ENCODE results near the gene ARFIP1.
"Not testable (repeated sequence)": the region's sequence is repeated elsewhere in the genome, so short reads cannot be mapped to it uniquely, and the experiment has no call there.

ARFIP1 gene

GRCh38 chr4:152886201-152886600 is 106.4 kb downstream of the ARFIP1 start:
- Histone ChIP-seq H3K9me3 (ENCODE audit: control insufficient read depth in 1 of 2, low read length in 2 of 2) (no peaks in the 10 kb centered on the region), H3K27ac (ENCODE audit: low read depth, low read length) (no peak overlapping the region), H3K36me3 (ENCODE audit: control insufficient read depth in 1 of 2, insufficient read depth in 2 of 2, low read length in 2 of 2) (peaks cover 19 to 33% of the 10 kb centered on the region in 2 donors), H3K4me1 (ENCODE audit: control insufficient read depth in 1 of 2, insufficient read depth in 2 of 2, low read length in 2 of 2) (no peaks in the 10 kb centered on the region), H3K27me3 (ENCODE audit: control insufficient read depth in 1 of 2, insufficient read depth in 2 of 2, low read length in 2 of 2) (no peaks in the 10 kb centered on the region), H3K9ac (ENCODE audit: low read depth in 1 of 2, low read length in 2 of 2) (no peak overlapping the region), H3K4me3 (ENCODE audit: low read depth in 1 of 2, low read length in 2 of 2) (no peak overlapping the region)

DNA sequence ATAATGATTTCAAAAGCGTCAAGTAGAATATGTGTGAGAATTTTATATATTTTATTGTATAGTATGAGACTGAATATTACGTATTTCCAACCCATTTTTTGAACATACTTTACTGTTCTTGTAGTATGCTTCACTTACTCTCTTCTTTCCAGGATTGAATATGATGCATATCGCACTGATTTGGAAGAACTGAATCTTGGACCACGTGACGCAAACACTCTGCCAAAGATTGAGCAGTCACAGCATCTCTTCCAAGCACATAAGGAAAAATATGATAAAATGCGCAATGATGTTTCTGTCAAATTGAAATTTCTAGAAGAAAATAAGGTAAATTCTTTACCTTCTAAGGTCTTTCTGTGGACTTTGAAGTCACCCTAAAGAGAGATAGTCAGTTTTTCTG is 108.2 kb downstream of the ARFIP1 start:
- Histone ChIP-seq H3K4me3 (ENCODE audit: low read depth in 1 of 2, low read length in 2 of 2) (no peak overlapping the region), H3K4me1 (ENCODE audit: control insufficient read depth in 1 of 2, insufficient read depth in 2 of 2, low read length in 2 of 2) (peaks cover 0 to 5% of the 10 kb centered on the region in 2 donors), H3K27ac (ENCODE audit: low read depth, low read length) (no peak overlapping the region), H3K9me3 (ENCODE audit: control insufficient read depth in 1 of 2, low read length in 2 of 2) (no peaks in the 10 kb centered on the region), H3K36me3 (ENCODE audit: control insufficient read depth in 1 of 2, insufficient read depth in 2 of 2, low read length in 2 of 2) (peaks cover 15 to 35% of the 10 kb centered on the region in 2 donors), H3K27me3 (ENCODE audit: control insufficient read depth in 1 of 2, insufficient read depth in 2 of 2, low read length in 2 of 2) (no peaks in the 10 kb centered on the region), H3K9ac (ENCODE audit: low read depth in 1 of 2, low read length in 2 of 2) (no peak overlapping the region)

GRCh38 chr4:152892974-152893373 is 113.2 kb downstream of the ARFIP1 start:
- H3K9me3 ChIP-seq (ENCODE audit: control insufficient read depth in 1 of 2, low read length in 2 of 2), result no peaks in the 10 kb centered on the region
- no peak overlapping the region for H3K4me3 ChIP-seq (ENCODE audit: low read depth in 1 of 2, low read length in 2 of 2)
- H3K4me1 ChIP-seq (ENCODE audit: control insufficient read depth in 1 of 2, insufficient read depth in 2 of 2, low read length in 2 of 2), result peaks cover 0 to 8% of the 10 kb centered on the region in 2 donors
- peaks cover 12 to 24% of the 10 kb centered on the region in 2 donors for H3K36me3 ChIP-seq (ENCODE audit: control insufficient read depth in 1 of 2, insufficient read depth in 2 of 2, low read length in 2 of 2)
- no peak overlapping the region for H3K9ac ChIP-seq (ENCODE audit: low read depth in 1 of 2, low read length in 2 of 2)
- no peaks in the 10 kb centered on the region for H3K27me3 ChIP-seq (ENCODE audit: control insufficient read depth in 1 of 2, insufficient read depth in 2 of 2, low read length in 2 of 2)
- H3K27ac ChIP-seq (ENCODE audit: low read depth, low read length), result no peak overlapping the region

GRCh38 chr4:152894673-152895072 is 114.9 kb downstream of the ARFIP1 start:
- H3K27me3 ChIP-seq (ENCODE audit: control insufficient read depth in 1 of 2, insufficient read depth in 2 of 2, low read length in 2 of 2), result no peaks in the 10 kb centered on the region

DNA sequence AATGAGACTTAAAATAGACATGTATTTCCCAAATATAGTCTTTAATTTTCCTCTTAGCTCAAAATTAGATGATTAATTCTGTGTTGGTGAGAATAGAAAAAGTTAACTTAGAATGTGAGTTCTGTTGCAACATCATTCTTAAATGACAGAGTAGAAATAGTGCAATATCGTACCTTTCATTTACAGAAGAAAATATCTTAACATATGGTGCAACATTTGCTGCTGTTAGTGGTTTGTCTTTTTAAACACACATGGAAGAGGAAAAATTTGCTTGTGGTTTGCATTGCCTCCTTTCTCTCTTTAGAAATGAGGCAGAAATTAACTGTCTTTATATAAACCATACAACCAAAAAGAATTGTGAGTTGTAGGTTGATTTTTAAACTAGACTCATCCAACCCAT is 117.1 kb downstream of the ARFIP1 start:
- Histone ChIP-seq H3K4me1 (ENCODE audit: control insufficient read depth in 1 of 2, insufficient read depth in 2 of 2, low read length in 2 of 2) (peaks cover 0 to 8% of the 10 kb centered on the region in 2 donors), H3K9ac (ENCODE audit: low read depth in 1 of 2, low read length in 2 of 2) (no peak overlapping the region), H3K27me3 (ENCODE audit: control insufficient read depth in 1 of 2, insufficient read depth in 2 of 2, low read length in 2 of 2) (no peaks in the 10 kb centered on the region), H3K9me3 (ENCODE audit: control insufficient read depth in 1 of 2, low read length in 2 of 2) (no peaks in the 10 kb centered on the region), H3K4me3 (ENCODE audit: low read depth in 1 of 2, low read length in 2 of 2) (no peak overlapping the region), H3K27ac (ENCODE audit: low read depth, low read length) (no peak overlapping the region), H3K36me3 (ENCODE audit: control insufficient read depth in 1 of 2, insufficient read depth in 2 of 2, low read length in 2 of 2) (peaks cover 0 to 15% of the 10 kb centered on the region in 2 donors)

More at GRCh38 chr4:152894673-152895072, 114.9 kb downstream of the ARFIP1 start:
- Histone ChIP-seq H3K36me3 (ENCODE audit: control insufficient read depth in 1 of 2, insufficient read depth in 2 of 2, low read length in 2 of 2) (peaks cover 6 to 18% of the 10 kb centered on the region in 2 donors), H3K4me3 (ENCODE audit: low read depth in 1 of 2, low read length in 2 of 2) (no peak overlapping the region), H3K9ac (ENCODE audit: low read depth in 1 of 2, low read length in 2 of 2) (no peak overlapping the region), H3K27ac (ENCODE audit: low read depth, low read length) (no peak overlapping the region), H3K4me1 (ENCODE audit: control insufficient read depth in 1 of 2, insufficient read depth in 2 of 2, low read length in 2 of 2) (peaks cover 0 to 8% of the 10 kb centered on the region in 2 donors), H3K9me3 (ENCODE audit: control insufficient read depth in 1 of 2, low read length in 2 of 2) (no peaks in the 10 kb centered on the region)

DNA sequence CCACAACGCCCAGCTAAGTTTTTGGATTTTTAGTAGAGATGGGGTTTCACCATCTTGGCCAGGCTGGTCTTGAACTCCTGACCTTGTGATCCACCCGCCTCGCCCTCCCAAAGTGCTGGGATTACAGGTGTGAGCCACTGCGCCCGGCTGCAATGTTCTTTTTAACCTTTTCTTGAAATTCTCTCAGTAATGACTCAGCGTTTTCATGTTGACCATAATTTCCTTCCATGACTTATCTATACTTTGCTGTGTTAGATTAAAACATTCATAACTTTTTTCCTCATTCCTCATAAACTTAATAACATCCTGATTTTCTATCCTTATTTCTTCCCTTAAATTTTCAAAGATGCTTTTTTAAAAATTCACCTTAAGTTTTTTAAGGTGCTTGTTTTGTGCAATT is 118.4 kb downstream of the ARFIP1 start:
- H3K9ac ChIP-seq (ENCODE audit: low read depth in 1 of 2, low read length in 2 of 2); H3K27me3 ChIP-seq (ENCODE audit: control insufficient read depth in 1 of 2, insufficient read depth in 2 of 2, low read length in 2 of 2); H3K27ac ChIP-seq (ENCODE audit: low read depth, low read length); H3K9me3 ChIP-seq (ENCODE audit: control insufficient read depth in 1 of 2, low read length in 2 of 2); H3K36me3 ChIP-seq (ENCODE audit: control insufficient read depth in 1 of 2, insufficient read depth in 2 of 2, low read length in 2 of 2); H3K4me1 ChIP-seq (ENCODE audit: control insufficient read depth in 1 of 2, insufficient read depth in 2 of 2, low read length in 2 of 2); H3K4me3 ChIP-seq (ENCODE audit: low read depth in 1 of 2, low read length in 2 of 2): not testable (repeated sequence)

DNA sequence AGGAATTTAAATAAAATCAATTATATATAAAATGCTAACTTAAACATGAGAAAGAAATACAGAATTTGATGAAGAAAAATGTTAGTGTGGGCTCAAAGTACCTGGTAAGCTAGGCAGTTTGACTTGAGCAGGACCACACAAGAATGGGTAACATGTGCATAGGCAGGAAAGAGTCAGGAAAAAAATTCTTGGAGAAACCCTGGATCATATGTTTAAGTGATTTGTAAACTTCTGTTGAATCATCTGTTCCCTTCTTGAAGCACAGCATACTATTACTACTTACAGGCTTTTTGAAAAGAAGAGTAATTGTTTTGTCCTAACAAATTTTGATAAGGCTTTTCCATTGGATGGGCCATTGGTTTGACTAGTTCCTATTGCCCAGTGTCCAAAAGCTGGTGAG is 118.9 kb downstream of the ARFIP1 start:
- Histone ChIP-seq H3K9ac (ENCODE audit: low read depth in 1 of 2, low read length in 2 of 2) (no peak overlapping the region), H3K27ac (ENCODE audit: low read depth, low read length) (no peak overlapping the region), H3K4me1 (ENCODE audit: control insufficient read depth in 1 of 2, insufficient read depth in 2 of 2, low read length in 2 of 2) (no peaks in the 10 kb centered on the region), H3K4me3 (ENCODE audit: low read depth in 1 of 2, low read length in 2 of 2) (no peak overlapping the region), H3K9me3 (ENCODE audit: control insufficient read depth in 1 of 2, low read length in 2 of 2) (no peaks in the 10 kb centered on the region), H3K27me3 (ENCODE audit: control insufficient read depth in 1 of 2, insufficient read depth in 2 of 2, low read length in 2 of 2) (no peaks in the 10 kb centered on the region), H3K36me3 (ENCODE audit: control insufficient read depth in 1 of 2, insufficient read depth in 2 of 2, low read length in 2 of 2) (peaks cover 0 to 5% of the 10 kb centered on the region in 2 donors)

GRCh38 chr4:152900395-152900794 is 120.6 kb downstream of the ARFIP1 start:
- no peak overlapping the region for H3K27ac ChIP-seq (ENCODE audit: low read depth, low read length)
- no peaks in the 10 kb centered on the region for H3K4me1 ChIP-seq (ENCODE audit: control insufficient read depth in 1 of 2, insufficient read depth in 2 of 2, low read length in 2 of 2)
- H3K4me3 ChIP-seq (ENCODE audit: low read depth in 1 of 2, low read length in 2 of 2), result no peak overlapping the region
- no peak overlapping the region for H3K9ac ChIP-seq (ENCODE audit: low read depth in 1 of 2, low read length in 2 of 2)
- no peaks in the 10 kb centered on the region for H3K27me3 ChIP-seq (ENCODE audit: control insufficient read depth in 1 of 2, insufficient read depth in 2 of 2, low read length in 2 of 2)
- H3K9me3 ChIP-seq (ENCODE audit: control insufficient read depth in 1 of 2, low read length in 2 of 2), result no peaks in the 10 kb centered on the region
- no peaks in the 10 kb centered on the region for H3K36me3 ChIP-seq (ENCODE audit: control insufficient read depth in 1 of 2, insufficient read depth in 2 of 2, low read length in 2 of 2)

DNA sequence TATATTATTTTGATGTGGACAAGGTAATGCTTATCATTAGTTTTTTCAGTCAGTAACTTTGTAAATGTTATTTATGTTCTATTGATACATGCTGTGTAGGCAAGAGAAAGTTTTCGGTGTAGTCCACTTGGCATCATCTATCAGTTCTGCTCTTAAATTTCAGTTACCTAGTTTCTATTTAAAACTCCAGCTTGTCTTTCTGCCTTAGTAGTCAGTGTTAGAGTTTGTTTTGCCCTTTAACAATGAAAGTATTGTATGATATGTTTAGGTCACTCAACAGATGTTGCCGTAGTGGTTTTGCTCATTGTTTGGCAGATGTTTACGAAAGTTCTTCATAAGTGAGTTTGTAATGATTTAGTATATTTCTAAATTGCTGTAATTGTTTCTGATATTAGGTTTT is 121.5 kb downstream of the ARFIP1 start:
- H3K27me3 ChIP-seq (ENCODE audit: control insufficient read depth in 1 of 2, insufficient read depth in 2 of 2, low read length in 2 of 2), result no peaks in the 10 kb centered on the region
- H3K9me3 ChIP-seq (ENCODE audit: control insufficient read depth in 1 of 2, low read length in 2 of 2), result no peaks in the 10 kb centered on the region
- H3K4me3 ChIP-seq (ENCODE audit: low read depth in 1 of 2, low read length in 2 of 2), result no peak overlapping the region
- H3K27ac ChIP-seq (ENCODE audit: low read depth, low read length), result no peak overlapping the region
- H3K36me3 ChIP-seq (ENCODE audit: control insufficient read depth in 1 of 2, insufficient read depth in 2 of 2, low read length in 2 of 2), result peaks cover 0 to under 1% of the 10 kb centered on the region in 2 donors
- H3K4me1 ChIP-seq (ENCODE audit: control insufficient read depth in 1 of 2, insufficient read depth in 2 of 2, low read length in 2 of 2), result no peaks in the 10 kb centered on the region
- no peak overlapping the region for H3K9ac ChIP-seq (ENCODE audit: low read depth in 1 of 2, low read length in 2 of 2)

DNA sequence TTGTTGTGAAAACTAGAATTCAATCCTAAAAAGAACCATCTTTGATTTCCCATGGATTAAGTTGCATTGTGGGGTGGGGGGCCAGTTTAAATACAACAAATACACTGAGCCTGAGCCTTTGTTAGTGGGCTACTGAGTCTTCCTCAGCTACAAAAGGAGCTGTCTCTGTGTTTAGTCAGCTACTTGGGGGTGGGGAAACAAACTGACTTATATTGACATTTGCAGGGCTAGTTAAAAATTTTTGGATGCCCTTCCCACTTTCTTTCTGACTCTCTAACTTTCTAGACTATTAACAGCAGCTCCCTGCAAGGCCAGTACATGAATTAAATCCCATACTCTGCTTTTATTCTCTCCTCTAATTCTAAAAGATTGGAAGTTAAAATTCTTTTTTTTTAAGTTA is 123.9 kb downstream of the ARFIP1 start:
- no peak overlapping the region for H3K27ac ChIP-seq (ENCODE audit: low read depth, low read length)
- H3K27me3 ChIP-seq (ENCODE audit: control insufficient read depth in 1 of 2, insufficient read depth in 2 of 2, low read length in 2 of 2), result no peaks in the 10 kb centered on the region
- H3K4me1 ChIP-seq (ENCODE audit: control insufficient read depth in 1 of 2, insufficient read depth in 2 of 2, low read length in 2 of 2), result no peaks in the 10 kb centered on the region
- peaks cover 0 to 4% of the 10 kb centered on the region in 2 donors for H3K36me3 ChIP-seq (ENCODE audit: control insufficient read depth in 1 of 2, insufficient read depth in 2 of 2, low read length in 2 of 2)
- H3K9me3 ChIP-seq (ENCODE audit: control insufficient read depth in 1 of 2, low read length in 2 of 2), result no peaks in the 10 kb centered on the region
- no peak overlapping the region for H3K4me3 ChIP-seq (ENCODE audit: low read depth in 1 of 2, low read length in 2 of 2)
- H3K9ac ChIP-seq (ENCODE audit: low read depth in 1 of 2, low read length in 2 of 2), result no peak overlapping the region

DNA sequence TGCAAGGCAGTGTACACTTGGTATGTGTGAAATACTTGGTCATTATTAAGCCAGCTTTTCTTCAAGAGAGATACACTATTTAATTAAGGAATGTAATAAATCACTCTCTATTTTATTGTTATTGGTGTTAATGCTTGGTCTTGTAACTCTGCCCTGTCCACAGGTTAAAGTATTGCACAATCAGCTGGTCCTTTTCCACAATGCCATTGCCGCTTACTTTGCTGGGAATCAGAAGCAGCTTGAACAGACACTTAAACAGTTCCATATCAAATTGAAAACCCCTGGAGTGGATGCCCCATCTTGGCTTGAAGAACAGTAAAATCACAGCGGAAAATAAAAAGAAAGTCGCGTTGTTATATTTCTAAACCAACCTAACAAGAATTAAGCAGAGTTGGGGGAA is 130.1 kb downstream of the ARFIP1 start:
- Histone ChIP-seq H3K9me3 (ENCODE audit: control insufficient read depth in 1 of 2, low read length in 2 of 2) (no peaks in the 10 kb centered on the region), H3K9ac (ENCODE audit: low read depth in 1 of 2, low read length in 2 of 2) (no peak overlapping the region), H3K36me3 (ENCODE audit: control insufficient read depth in 1 of 2, insufficient read depth in 2 of 2, low read length in 2 of 2) (peaks cover 0 to 4% of the 10 kb centered on the region in 2 donors), H3K4me1 (ENCODE audit: control insufficient read depth in 1 of 2, insufficient read depth in 2 of 2, low read length in 2 of 2) (no peaks in the 10 kb centered on the region), H3K27ac (ENCODE audit: low read depth, low read length) (no peak overlapping the region), H3K27me3 (ENCODE audit: control insufficient read depth in 1 of 2, insufficient read depth in 2 of 2, low read length in 2 of 2) (no peaks in the 10 kb centered on the region), H3K4me3 (ENCODE audit: low read depth in 1 of 2, low read length in 2 of 2) (no peak overlapping the region)
